Spleen (tissue), 11 donors: Measurements from ENCODE around the gene MRPS25. TPM values are rescaled to one million over a fixed set of nuclear protein-coding genes. Genes with fewer than 3 reads are reported as not detected.

Experiments used
- DNase-seq: peaks from one replicate; pipeline ENCODE4 v3.0.0-alpha.2; 2020
- H3K27ac ChIP-seq, 8 donors: fragments of 200-600 bp; sonication (generic) in 7 of 8; 1 replicate in 4 of 8; 2 replicates in 4 of 8; pipeline versions ENCODE4 v1.5.0 to v1.8.0; 2016 to 2021; ENCODE audit warnings: inconsistent platforms in 4 of 8, mild to moderate bottlenecking in 4 of 8, moderate library complexity in 1 of 8
- H3K27me3 ChIP-seq, 7 donors: fragments of 200-600 bp; sonication (generic) in 6 of 7; replicated peaks in 1 of 7; 1 replicate in 4 of 7; 2 replicates in 3 of 7; pipeline versions ENCODE4 v1.5.0 to v1.8.0; 2016 to 2021; ENCODE audit warnings: inconsistent platforms in 3 of 7, mild to moderate bottlenecking in 1 of 7
- H3K36me3 ChIP-seq, 6 donors: fragments of 200-600 bp; sonication (generic) in 5 of 6; 1 replicate in 4 of 6; 2 replicates in 2 of 6; pipeline versions ENCODE4 v1.5.0 to v1.8.0; 2016 to 2021; ENCODE audit warnings: inconsistent platforms in 2 of 6
- H3K4me1 ChIP-seq, 6 donors: fragments of 200-600 bp; sonication (generic) in 5 of 6; 1 replicate in 3 of 6; 2 replicates in 3 of 6; pipeline versions ENCODE4 v1.5.0 to v1.8.0; 2016 to 2021; ENCODE audit warnings: inconsistent platforms in 3 of 6
- H3K4me3 ChIP-seq, 8 donors: fragments of 200-600 bp; sonication (generic) in 7 of 8; 1 replicate in 4 of 8; 2 replicates in 4 of 8; pipeline versions ENCODE4 v1.5.0 to v1.8.0; 2016 to 2021; ENCODE audit warnings: inconsistent platforms in 4 of 8, mild to moderate bottlenecking in 4 of 8, moderate library complexity in 2 of 8
- H3K9me3 ChIP-seq, 8 donors: fragments of 200-600 bp; sonication (generic) in 7 of 8; 1 replicate in 4 of 8; 2 replicates in 4 of 8; pipeline versions ENCODE4 v1.5.0 to v1.8.0; 2016 to 2021; ENCODE audit warnings: inconsistent platforms in 4 of 8
- POLR2A ChIP-seq, 3 donors: fragments of 450-650 bp; IDR thresholded peaks; one replicate each; pipeline ENCODE4 v1.5.1; 2017; ENCODE audit warnings: antibody characterized with exemption in 3 of 3, mild to moderate bottlenecking in 1 of 3
- POLR2AphosphoS5 ChIP-seq, 3 donors: sonication (generic); formaldehyde crosslinking; IDR thresholded peaks; one replicate each; pipeline ENCODE4 v1.5.1; 2017; ENCODE audit warnings: antibody characterized with exemption in 3 of 3
- WGBS, 5 donors: extraction: QIAGEN DNeasy Blood & Tissue Kit in 3 of 5; methylation state at CpG; one replicate each; pipeline versions ENCODE4 v1.1.5 to v1.1.7; 2013 to 2018; 5-methylcytosine and 5-hydroxymethylcytosine counted together
- intact Hi-C: fragments of 100-400 bp; cut with DNase I; formaldehyde crosslinking; loops from one replicate; pipeline ENCODE4 v1.15.0; 2023; ENCODE audit warnings: low total_unique reads
- polyA plus RNA-seq, 3 donors: library from polyadenylated mRNA; stranded (reverse); fragments of 200-250 nt; gene quantifications; one replicate each; pipeline ENCODE4 v1.2.1, GENCODE V29; 2013
- total RNA-seq, 7 donors: library from RNA; depleted of rRNA in 3 of 7; stranded (reverse); fragments of >200 nt in 3 of 7; fragmentation: NEBNext Ultra II Directional in 4 of 7; extraction: Animal tissue kit (Norgen Biotek cat#: 25700) in 4 of 7; gene quantifications; one replicate each; pipeline versions ENCODE4 v1.1.0 to v1.2.1, GENCODE V29; 2016 to 2021
- TF ChIP-seq, protein P1 (sequence below), 11 experiments: fragments of 200-600 bp in 7 of 11; fragments of 450-650 bp in 4 of 11; sonication (generic) in 4 of 11; IDR thresholded peaks in 8 of 11; conservative IDR thresholded peaks in 3 of 11; 1 replicate in 7 of 11; 2 replicates in 4 of 11; pipeline versions ENCODE4 v1.4.0 to v1.8.0; 2016 to 2021; ENCODE audit warnings: antibody characterized with exemption in 11 of 11, inconsistent platforms in 4 of 11, mild to moderate bottlenecking in 1 of 11
- donor health status: healthy with polysubstance abuse.
- donor health status: DM: no; HTN: no; CAD: no; lungs with moderate emphysema.
- donor health status: DM: no; HTN: no; CAD: no.
- donor health status: Bipolar disorder and iron deficiency.
- donor health status: healthy.
- donor health status: DM: no; HTN: no; CAD: no.
- donor health status: DM: yes; HTN: yes; CAD: no.

The MRPS25 gene
- total and polyA plus RNA-seq, 10 donors = 23.8 to 85.1 (median 56.8) TPM

DNA sequence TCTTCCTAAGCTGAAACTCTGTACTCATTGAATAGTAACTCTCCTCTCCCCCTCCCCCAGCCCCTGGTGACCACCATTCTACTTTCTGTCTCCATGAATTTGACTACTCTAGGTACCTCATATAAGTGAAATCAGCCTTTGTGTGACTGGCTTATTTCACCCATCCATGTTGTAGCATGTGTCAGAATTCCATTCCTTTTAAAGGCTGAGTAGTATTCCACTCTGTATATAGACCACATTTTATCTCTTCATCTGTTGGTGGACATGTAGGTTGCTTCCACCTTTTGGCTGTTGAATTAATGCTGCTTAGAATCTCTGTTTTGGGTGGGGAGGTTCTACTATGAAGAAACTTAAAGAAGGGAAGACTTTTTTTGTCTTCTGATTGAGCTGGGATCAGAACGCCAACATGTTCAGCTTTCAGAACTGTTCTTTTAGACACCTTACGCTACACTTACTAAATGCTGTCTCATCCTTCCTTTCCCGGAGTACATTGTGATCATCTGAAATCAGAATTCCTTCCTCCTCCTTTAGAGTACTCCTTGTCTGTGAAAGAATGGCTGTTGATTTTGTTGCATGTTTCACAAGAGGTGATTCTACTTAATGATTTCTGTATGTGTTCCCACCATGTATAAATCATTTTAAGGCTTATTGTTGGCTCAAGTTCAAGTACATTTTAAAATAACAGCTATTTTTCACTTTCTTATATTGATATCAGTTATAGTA lies 50.3 kb downstream of the MRPS25 start:
- H3K36me3 ChIP-seq = peaks cover 12 to 100% (median 67%) of the 10 kb centered on the region in 6 donors
- TF ChIP-seq, protein P1, sequence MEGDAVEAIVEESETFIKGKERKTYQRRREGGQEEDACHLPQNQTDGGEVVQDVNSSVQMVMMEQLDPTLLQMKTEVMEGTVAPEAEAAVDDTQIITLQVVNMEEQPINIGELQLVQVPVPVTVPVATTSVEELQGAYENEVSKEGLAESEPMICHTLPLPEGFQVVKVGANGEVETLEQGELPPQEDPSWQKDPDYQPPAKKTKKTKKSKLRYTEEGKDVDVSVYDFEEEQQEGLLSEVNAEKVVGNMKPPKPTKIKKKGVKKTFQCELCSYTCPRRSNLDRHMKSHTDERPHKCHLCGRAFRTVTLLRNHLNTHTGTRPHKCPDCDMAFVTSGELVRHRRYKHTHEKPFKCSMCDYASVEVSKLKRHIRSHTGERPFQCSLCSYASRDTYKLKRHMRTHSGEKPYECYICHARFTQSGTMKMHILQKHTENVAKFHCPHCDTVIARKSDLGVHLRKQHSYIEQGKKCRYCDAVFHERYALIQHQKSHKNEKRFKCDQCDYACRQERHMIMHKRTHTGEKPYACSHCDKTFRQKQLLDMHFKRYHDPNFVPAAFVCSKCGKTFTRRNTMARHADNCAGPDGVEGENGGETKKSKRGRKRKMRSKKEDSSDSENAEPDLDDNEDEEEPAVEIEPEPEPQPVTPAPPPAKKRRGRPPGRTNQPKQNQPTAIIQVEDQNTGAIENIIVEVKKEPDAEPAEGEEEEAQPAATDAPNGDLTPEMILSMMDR (IDR thresholded peaks at IDR 0.05 in 8 of 11, conservative IDR thresholded peaks at IDR 0.05 in 3 of 11) = no peak
- TF ChIP-seq POLR2A (IDR thresholded peaks at IDR 0.05) (no peak), POLR2AphosphoS5 (IDR thresholded peaks at IDR 0.05) (no peak)
- no peak overlapping the region for H3K4me3 ChIP-seq
- intact Hi-C loops = no loop called here
- no peak overlapping the region for H3K27ac ChIP-seq
- peaks cover 0 to 6% (median 0%) of the 10 kb centered on the region in 6 donors for H3K4me1 ChIP-seq
- H3K27me3 ChIP-seq = no peaks in the 10 kb centered on the region
- 79 to 96% (median 91%) methylated on average over 3 of the region's 3 CpGs for WGBS, 5 donors
- no peaks in the 10 kb centered on the region for H3K9me3 ChIP-seq
- no peak for DNase-seq

GRCh38 chr3:15011174-15011573 lies 53.9 kb downstream of the MRPS25 start:
- DNase-seq = no peak
- Histone ChIP-seq H3K9me3 (no peaks in the 10 kb centered on the region), H3K4me3 (no peak overlapping the region), H3K36me3 (peaks cover 9 to 100% (median 47%) of the 10 kb centered on the region in 6 donors), H3K27me3 (no peaks in the 10 kb centered on the region), H3K27ac (no peak overlapping the region), H3K4me1 (peaks cover 0 to 6% (median 0%) of the 10 kb centered on the region in 6 donors)
- intact Hi-C loops = no loop called here
- 93 to 98% (median 97%) methylated on average over 5 of the region's 5 CpGs for WGBS, 5 donors
- TF ChIP-seq POLR2A (IDR thresholded peaks at IDR 0.05) (no peak), POLR2AphosphoS5 (IDR thresholded peaks at IDR 0.05) (no peak)
- TF ChIP-seq, protein P1 (IDR thresholded peaks at IDR 0.05 in 8 of 11, conservative IDR thresholded peaks at IDR 0.05 in 3 of 11) = no peak

- no peaks in the 10 kb centered on the region for H3K9me3 ChIP-seq
- H3K4me1 ChIP-seq = peaks cover 0 to 6% (median 0%) of the 10 kb centered on the region in 6 donors
- H3K27ac ChIP-seq = no peak overlapping the region
- intact Hi-C loops = no loop called here
- H3K4me3 ChIP-seq = no peak overlapping the region
- 93 to 100% (median 100%) methylated on average over 1 of the region's 1 CpG for WGBS, 5 donors
- peaks cover 6 to 100% (median 46%) of the 10 kb centered on the region in 6 donors for H3K36me3 ChIP-seq
- no peak for DNase-seq
- TF ChIP-seq, protein P1 (IDR thresholded peaks at IDR 0.05 in 8 of 11, conservative IDR thresholded peaks at IDR 0.05 in 3 of 11) = no peak
- TF ChIP-seq POLR2A (IDR thresholded peaks at IDR 0.05) = no peak
- TF ChIP-seq POLR2AphosphoS5 (IDR thresholded peaks at IDR 0.05) = no peak
- no peaks in the 10 kb centered on the region for H3K27me3 ChIP-seq
These were observed 54.5 kb downstream of the MRPS25 start for GRCh38 chr3:15010664-15011063.

DNA sequence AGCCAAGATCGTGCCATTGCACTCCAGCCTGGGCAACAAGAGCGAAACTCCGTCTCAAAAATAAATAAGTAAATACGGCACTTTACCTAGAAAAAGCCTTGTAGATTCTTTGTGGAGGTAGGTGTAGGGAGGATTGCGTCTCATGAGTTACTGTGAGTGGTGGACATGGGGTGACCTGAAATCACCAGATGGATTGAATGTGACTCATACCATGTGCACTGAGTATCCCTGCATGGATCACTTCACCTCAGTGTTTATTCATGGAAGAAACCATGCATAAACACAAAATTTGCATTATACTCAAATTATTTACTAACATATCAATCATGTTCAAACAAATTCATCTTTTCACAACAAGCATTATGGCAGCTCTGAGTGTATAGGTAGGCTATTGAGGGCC lies 55.9 kb downstream of the MRPS25 start:
- no peak for DNase-seq
- Histone ChIP-seq H3K4me3 (no peak overlapping the region), H3K36me3 (peaks cover 5 to 100% (median 45%) of the 10 kb centered on the region in 6 donors), H3K9me3 (peaks cover 0 to 9% (median 3%) of the 10 kb centered on the region in 8 donors), H3K27ac (no peak overlapping the region), H3K4me1 (peaks cover 0 to 4% (median 0%) of the 10 kb centered on the region in 6 donors), H3K27me3 (no peaks in the 10 kb centered on the region)
- intact Hi-C loops = no loop called here
- TF ChIP-seq POLR2AphosphoS5 (IDR thresholded peaks at IDR 0.05) (no peak), POLR2A (IDR thresholded peaks at IDR 0.05) (no peak)
- TF ChIP-seq, protein P1 (IDR thresholded peaks at IDR 0.05 in 8 of 11, conservative IDR thresholded peaks at IDR 0.05 in 3 of 11) = no peak
- WGBS, 5 donors = 96 to 98% (median 98%) methylated on average over 5 of the region's 5 CpGs
